EL (cell line): ENCODE data around the gene NTNG2.

Experiments used
- DNase-seq: peaks from one replicate; pipeline ENCODE4 v3.0.0-alpha.2; 2016

NTNG2 gene

DNA sequence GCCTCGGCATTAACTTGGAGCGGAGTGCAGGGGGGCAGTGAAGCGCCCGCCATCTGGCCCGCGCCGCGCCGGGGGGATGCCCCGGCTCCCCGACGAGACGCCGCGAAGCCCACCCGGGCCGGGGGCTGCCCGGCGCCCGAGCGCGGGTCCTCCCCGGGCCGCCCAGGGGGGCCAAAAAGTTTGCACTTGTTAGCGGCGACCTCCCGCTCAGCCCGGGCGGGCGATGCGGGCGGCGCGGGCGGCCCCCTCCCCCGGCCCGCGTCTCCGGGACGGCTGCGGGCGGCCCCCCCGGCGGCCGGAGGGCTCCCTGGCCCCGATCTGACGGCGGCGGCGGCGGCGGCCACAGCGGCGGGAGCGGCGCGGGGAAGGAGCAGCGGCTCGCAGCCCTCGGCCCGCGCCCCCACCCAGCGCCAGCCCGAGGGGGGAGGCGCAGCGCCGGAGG, at the start of gene NTNG2:
NTNG2 (plus strand) TSS at position 316 of the 442 bp plus-strand sequence. CDS start 4,774 bp downstream, outside the sequence.
- DNase-seq: no peak

- peak; percentile 43 for DNase-seq
Observed at GRCh38 chr9:132114102-132114707, 47.7 kb upstream of the NTNG2 start.

DNA sequence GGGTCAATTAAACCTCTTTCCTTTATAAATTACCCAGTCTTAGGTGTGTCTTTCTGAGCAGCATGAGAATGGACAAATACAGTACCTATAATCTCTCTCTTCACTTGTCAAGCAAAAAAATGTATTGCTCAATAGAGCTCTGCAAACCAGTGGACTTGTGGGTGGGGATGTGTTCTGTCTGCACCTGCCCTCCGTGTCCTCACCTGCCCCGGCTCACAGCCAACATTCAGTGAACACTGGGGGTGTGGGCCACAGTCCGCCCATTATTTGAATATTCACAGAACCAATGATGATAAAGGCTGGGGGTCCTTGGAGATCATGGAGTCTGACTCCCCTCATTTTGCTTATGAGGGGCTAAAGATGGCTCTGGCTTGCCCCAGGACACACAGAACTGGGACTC, 45.3 kb upstream of the NTNG2 start:
- no peak for DNase-seq

GRCh38 chr9:132117694-132118093, 44.2 kb upstream of the NTNG2 start:
- DNase-seq: no peak

DNA sequence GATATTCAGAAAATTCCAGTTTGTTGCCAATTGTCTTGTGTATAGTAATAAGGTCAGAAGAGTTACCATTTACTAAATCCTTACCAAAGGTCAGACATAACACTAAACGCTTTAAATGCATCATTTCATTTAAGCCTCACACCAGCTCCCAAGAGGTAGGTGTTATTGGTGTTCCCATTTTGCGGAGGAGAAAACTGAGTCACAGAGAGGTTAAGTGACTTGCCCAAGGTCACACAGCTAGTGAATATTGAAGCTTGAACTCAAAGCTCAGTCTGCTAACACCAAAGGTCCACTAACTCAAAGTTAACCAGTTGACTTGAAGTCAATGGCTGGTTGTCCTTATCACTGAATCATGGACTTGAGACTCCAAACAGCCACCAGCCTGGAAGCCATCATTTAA, 40.8 kb upstream of the NTNG2 start:
- DNase-seq: no peak

DNA sequence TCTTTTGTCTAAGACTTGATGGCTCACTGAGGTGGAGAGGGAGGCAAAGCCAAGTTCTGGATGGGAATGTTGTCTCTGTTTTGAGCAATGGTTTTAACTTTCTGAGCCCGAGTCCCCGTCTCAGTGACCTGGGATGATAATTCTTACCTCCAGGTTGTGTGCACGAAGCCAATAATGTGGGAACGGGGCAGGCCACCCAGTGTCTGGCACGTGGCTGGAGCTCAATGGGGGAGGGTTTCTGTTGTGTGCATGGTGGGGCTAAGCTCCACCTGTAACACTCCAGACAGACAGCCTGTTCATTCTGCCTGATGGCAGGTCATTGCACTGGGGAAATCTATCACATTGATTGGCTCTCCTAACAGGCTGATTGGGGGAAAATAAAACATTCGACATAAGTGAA, 37.1 kb upstream of the NTNG2 start:
- DNase-seq: no peak

DNA sequence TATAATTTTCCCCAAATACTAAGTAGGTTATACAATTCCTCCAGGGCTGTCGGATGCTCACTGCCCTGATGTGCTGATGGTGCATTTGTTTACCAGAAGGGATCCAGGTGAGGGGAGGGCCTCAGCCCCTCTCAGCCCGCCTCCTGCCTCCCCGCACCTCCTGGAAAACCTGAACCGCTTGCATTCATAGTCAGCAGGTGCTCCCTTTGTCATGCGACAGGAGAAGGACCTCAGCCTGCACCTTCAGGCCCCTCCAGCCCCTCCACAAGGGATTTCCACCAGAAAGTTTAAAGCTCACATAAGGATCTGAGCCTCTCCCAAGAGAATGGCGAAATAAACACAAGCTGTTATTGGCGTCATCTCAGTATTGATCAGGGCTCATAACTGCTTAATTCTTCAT, 36.5 kb upstream of the NTNG2 start:
- no peak for DNase-seq

DNA sequence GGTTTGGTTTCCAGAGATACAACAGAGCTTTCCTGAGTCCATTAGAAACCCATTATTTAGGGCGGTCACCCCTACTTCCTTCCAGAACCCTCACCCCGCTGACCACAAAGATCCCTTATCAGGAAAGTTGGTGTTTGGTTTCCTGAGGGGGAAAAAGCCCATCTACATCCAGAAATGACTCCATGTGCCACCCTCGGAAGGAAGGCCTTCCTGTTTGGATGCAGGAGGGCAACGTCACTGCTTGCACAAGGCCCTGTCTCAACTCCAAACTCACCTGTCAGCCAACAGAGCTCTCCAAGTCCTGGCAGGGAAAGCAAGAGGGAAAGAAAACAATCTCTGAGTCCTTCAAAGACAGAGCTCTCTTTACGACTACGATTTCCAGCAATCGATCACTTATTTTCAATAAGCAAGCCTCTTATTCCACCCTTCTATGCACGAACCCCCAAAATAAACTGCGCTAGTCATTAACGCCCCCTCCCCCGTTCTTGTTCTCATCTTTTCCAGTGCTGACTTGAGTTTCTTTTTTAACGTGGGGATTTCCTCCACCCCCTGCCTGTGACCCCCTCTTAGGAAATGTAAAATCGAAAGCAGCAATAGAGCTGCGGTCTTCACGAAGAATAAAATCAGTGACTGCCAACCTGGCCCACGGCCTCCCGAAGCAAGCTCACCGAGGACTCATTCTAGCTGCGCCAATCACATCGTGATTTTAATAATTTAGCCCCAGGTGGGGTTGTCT, 35.7 kb upstream of the NTNG2 start:
- no peak for DNase-seq

DNA sequence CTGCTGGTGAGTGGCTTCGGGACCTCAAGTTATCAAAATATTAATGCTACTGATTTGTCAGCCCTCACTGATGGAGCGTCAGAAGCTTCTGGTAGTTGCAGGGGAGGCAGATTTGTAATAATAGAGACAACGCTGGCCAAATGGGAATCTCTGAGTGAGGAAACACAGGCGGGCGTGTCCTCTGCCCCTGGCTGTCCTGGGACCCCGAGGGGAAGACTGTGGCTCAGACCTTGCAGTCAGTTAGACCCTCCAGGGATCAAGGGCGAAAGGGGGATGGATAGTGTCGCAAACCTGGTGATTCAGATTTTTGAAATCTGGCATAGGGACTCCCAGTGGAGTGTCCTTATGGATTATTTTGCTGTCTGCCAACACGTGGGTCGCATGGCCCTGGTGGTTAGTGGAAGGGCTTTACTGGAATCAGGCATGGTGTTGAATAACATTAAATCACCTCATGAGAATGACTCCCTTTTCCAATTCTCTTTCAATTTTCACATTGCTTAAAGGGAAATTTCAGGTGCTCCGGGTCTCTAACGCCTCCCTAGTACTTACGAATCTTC, 35.1 kb upstream of the NTNG2 start:
- DNase-seq: no peak

- no peak for DNase-seq
Observed at GRCh38 chr9:132127888-132128534, 33.8 kb upstream of the NTNG2 start.

- DNase-seq: no peak
Observed at GRCh38 chr9:132129535-132129934, 32.3 kb upstream of the NTNG2 start.

GRCh38 chr9:132134085-132134484, 27.8 kb upstream of the NTNG2 start:
- peak; percentile 7 for DNase-seq

- DNase-seq: no peak
Observed at GRCh38 chr9:132135456-132135855, 26.4 kb upstream of the NTNG2 start.

DNA sequence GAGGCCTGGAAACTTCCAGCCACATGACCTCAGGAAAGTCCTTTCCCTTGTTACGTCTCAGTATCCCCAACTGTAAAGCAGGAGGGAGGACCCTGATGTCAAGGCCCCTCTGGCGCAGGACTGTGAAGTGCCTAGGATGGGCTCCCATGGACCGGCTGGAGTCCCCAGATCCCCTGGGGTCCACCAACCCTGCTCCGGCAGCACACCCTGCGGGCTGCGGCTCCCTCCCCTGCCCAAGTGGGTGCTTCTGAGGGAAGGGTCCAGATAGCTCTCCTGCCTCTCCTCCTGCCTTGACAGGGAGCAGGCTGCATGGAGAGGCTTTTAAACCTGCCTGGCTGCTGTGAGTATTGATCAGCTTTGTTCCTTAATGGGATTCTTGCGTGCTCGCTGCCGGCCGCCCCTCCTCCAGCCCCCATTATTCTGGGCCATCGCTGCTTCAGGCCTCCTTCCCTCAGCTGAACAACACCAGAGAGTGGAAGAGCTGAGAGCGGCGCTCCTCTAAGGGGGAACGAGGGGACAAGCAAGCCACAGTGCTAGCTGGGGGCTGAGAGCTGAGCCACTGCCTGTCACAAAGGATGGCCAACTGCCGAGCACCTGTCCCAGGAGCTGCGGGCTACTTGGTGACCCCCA, 25.6 kb upstream of the NTNG2 start:
- no peak for DNase-seq

DNA sequence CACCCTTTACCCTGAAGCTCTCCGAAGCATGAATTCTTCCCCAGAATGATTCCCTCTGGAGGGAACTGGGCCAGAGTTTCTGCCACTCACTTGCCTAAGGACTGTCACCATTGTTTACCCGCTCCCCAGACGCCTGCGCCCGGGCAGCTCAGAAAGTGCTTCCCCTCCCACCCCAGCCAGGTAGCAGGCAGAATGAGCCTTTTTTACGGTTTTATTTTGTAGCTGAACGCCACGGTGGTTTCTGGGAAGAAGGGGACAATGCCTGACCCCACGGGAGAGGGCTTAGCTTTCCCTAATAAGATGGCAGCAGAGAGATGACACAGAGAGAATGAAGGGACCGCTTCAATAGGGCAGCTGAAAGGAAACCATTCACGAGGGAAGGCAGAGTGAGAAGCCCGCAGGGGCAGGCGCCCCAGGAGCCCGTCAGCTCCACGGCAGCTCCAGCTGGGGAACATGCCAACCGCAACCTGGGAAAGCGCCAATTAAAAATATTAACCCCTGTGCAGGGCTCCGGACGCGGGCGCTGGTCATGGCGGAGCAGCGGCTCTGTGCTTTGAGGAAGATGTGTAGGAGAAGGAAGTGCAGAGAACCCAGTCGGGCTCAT, 20.4 kb upstream of the NTNG2 start:
- peak; percentile 24 for DNase-seq

DNA sequence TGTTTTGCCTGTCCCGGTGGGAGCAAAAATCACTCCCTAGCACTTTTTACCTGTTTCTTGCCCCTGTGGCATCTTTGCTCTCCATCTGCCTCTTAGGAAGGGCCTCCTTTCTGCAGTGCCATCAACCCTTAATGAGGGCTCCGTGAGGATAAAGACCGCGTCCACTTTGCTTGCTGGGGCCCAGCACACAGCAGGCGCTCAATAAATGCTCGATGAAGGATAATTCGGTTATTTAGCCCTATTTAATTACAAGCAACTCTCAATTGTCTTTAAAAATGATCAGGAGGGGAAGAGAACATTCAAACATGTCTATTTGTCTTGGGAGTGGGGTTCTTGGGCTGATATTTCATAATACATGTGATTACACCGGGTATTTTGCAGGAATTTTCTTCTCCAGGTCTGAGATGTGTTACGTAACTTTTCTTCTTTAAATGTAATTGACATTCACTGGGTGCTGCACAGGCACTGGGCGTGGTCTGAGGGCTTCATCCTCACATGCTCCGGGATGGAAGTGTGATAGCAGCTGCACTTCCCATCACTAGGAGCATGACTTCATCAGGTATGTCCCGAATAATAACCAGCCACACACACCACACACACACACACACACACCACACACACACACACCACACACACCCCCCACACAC, 19.8 kb upstream of the NTNG2 start:
- no peak for DNase-seq

DNA sequence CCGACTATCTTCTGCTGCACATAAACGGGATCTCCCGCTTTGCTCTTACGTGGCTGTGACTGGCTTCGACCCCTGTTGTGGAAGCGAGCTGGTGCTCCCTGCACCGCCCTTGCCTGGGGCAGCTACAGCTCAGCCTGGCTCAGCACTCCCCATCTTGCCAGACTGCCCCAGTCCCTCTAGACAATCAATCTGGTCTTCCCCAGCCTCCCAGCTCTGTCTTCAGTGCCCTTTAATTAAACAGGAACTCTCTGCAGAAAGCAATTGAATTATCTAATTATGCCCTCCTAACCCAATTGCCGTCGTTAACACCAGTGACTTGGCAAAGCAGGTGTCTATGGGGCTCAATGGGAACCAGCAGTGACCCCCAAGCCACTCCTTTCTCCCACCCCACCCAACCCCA, 18.9 kb upstream of the NTNG2 start:
- DNase-seq: no peak

DNA sequence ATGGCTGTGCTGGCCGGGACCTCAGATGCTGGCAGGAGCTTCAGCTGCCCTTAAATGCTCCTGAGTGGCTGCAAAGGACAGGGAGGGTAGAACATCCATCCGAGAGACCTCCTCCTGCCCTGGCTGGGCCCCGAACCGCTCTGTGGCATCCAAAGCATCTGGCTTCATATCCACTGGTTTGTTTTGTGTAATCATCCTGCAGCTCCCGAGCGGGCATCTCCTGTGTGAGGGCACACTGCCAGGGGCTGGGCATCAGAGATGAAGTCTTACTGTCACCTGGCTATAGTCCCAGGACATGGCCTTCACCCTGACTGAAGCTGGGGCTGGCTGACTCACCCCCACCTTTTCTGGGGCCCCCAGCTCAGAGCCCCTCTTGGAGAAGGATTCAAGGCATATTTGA, 18.5 kb upstream of the NTNG2 start:
- DNase-seq: no peak

DNA sequence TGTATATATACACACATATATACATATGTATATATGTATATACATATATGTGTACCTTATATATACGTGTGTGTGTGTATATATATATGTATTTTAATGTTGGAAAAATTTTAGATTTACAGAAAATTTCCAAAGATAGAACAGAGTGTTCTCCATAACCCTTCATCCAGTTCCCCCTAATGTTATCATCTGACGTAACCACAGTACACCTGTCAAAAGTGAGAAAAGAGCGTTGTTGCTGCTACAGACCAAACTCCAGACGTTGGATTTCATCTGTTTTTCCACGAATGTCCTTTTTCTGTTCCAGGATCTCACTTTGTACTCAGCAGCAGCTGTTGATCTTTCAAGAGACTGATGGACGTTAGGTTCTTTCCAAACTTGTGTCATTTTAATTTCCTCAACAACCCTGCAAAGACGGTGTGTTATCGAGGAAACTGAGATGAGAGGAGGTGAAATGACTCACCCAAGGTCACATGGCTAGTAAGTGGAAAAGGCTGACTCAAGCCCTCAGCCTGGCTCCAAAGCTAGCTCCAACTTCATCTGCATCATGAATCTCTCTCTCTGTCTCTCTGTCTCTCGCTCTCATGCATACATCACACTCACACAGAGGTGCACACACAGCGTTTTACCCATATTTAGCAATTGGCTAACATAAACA, 17.0 kb upstream of the NTNG2 start:
- peak; percentile 24 for DNase-seq

- no peak for DNase-seq
Observed at GRCh38 chr9:132146039-132146438, 15.8 kb upstream of the NTNG2 start.

DNA sequence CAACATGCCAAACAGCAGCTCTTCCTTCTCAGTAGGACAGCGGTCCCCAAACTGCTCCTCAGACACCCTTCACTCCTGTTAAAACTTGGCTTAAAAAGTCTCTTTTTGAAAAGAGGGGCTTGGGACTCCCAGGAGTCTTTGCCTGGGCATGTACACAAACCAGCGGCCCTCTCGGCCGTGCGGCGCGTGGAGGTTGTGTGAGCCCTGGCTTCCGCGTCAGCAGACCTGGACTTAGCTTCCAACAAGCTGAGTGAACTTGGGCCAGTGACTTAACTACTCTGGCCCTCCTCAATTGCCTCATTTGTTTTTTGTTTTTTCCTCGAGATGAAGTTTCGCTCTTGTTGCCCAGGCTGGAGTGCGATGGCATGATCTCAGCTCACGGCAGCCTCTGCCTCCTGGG, 15.3 kb upstream of the NTNG2 start:
- DNase-seq: no peak

- DNase-seq: no peak
Observed at GRCh38 chr9:132147331-132147730, 14.5 kb upstream of the NTNG2 start.
